Inflammatory macrophage (primary cell): ENCODE measurements around the gene LIG4.

Source experiments
- DNase-seq, 2 donors: peaks; one replicate each; pipeline ENCODE4 v3.0.0-alpha.2; 2020 to 2022

The LIG4 gene

DNA sequence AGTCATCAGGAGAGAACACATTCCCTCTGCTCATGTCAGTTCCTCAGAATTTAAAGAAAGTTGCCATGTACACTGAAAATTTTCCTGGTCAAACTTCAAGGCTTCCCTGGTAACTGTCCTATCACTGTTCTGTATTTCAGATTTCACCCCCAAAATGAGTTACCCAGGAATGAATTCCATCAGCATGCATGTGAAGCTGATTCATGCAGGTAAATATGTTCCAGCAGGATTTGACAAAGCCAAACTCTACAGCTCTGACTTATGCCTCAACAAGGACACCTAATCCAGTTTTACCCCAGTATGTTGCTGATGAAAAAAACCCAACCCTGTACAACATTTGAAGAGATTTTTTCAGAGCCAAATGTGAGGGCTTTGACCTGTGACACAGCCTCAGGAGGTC is 21.5 kb downstream of the LIG4 start:
- no peak for DNase-seq

DNA sequence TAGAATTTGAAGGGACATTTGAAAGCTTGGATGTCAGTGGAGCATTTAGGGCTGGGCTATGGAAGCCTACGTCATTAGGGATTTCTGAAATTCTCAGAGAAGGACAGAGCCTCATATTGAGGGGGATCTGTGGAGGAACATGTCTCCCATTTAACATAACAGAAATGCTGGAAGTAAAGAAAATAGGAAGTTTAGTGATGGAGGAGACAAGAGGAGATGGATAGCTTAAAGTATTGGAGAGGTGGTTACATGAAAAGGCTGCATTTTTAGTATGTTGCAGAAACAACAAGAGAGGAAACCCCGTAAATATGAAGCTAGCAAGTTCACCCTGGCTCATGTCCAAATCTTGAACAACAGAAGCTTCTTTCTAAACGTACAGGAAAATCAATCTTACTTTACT is 24.4 kb downstream of the LIG4 start:
- DNase-seq: no peak

- no peak for DNase-seq
Observed at GRCh38 chr13:108188260-108188659, 27.1 kb downstream of the LIG4 start.

DNA sequence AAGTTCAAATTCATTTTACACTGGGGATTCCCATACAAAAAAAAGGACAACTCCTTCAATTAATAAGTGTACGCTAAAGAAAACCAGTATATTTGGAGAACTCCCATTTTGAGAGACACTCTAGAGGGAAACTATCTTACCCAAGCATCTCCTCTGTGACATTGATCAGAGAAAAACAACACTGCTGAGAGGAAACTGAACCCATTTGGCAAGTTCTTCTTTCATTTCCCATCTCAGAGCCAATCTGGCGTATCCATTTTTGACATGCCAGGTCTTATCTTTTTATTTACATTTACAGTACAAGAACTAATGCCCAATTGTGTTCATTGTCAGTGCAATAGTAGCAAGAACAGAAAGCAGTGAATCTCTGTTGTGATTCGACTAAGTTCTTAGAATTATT is 30.1 kb downstream of the LIG4 start:
- DNase-seq: no peak

DNA sequence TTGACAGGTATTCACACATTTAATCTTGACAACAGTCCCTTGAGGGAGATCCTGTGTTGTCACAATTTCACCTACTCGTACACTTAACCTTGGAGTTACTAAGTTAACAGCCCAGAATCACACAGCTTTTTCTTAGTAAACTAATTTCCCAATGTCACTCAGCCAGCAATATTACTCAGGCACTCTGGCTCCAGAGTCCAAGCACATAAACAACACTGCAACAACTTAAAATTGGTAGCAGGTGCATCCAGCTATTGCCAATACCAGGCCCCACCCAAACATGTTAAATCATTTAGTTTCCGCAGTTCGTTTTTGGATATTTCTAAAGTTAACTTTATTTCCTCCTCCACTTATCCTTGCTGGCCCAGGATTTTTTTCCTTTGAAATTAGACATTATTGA is 32.7 kb downstream of the LIG4 start:
- DNase-seq: no peak

GRCh38 chr13:108178078-108178477 is 37.3 kb downstream of the LIG4 start:
- DNase-seq: no peak

DNA sequence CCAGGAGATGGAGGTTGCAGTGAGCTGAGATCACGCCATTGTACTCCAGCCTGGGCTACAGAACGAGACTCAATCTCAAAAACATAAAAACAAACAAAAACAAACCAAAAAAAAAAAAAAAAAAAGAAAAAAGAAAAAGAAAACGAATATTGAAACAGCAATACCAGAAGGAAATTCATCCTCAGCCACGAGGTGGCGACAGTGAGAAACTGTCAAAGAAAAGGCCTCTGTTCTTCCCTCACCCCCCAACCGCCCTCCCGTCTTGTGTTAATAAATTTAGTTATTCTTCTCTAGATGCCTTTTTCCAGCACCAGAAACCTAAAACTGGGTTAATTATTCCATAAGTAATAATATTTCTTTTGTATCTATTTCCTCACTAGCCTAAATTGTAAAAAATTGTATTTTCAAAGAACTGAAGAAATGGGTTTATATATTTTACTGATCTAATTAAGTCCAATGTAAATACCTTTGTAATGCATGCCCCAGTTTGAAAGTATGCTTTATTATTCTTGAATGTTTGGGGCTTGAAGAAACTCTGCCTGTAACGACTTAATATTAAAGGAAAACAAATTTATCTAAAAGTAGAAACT is 38.6 kb downstream of the LIG4 start:
- DNase-seq: peak in 1 of 2 donors; percentile 11

DNA sequence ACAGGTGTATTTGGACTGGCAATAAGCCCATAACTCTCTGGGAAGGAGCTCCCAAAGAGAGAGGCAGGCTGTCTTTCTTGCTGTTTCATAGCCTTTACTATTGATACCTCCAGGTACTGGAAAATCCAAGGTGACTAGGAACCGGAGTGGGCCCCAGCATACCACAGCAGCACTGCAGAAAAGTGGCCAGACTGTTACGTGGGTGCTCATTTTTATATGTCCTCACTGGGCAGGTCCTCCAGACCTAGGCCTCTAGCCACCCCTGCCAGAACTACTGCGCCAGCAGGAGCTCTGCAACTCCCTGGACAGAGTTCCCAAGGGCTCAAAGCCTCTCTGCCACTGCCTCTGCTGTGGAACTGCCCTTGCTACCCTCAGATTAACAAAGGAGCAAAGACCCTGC is 46.4 kb downstream of the LIG4 start:
- no peak for DNase-seq

- no peak for DNase-seq
Observed at GRCh38 chr13:108166078-108166477, 49.3 kb downstream of the LIG4 start.

DNA sequence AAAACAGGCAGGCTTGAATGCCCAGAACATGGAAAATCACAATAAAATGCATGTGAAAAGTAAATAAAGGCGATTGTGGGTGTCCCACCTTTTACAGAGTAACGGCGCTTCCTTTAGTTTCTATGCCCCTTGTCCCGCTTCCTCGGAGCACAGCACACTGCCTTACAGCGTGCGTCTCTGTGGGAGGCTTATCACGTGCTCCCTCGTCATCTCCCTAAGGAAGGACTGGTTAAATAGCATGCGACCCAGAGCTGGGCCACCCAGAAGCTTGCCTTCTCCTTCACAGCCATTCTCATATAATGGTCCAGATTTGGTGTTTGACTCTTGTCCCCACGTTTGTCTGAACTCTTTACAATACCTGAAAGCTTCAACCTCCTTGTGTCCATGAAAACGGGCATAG is 56.6 kb downstream of the LIG4 start:
- DNase-seq: no peak
